ENCODE measurements around the gene TBC1D25.
A peak's percentile ranks its signal among the peaks of the same experiment; 100 is the strongest.
"Not testable (repeated sequence)": the region's sequence is repeated elsewhere in the genome, so short reads cannot be mapped to it uniquely, and the experiment has no call there.

The TBC1D25 gene

DNA sequence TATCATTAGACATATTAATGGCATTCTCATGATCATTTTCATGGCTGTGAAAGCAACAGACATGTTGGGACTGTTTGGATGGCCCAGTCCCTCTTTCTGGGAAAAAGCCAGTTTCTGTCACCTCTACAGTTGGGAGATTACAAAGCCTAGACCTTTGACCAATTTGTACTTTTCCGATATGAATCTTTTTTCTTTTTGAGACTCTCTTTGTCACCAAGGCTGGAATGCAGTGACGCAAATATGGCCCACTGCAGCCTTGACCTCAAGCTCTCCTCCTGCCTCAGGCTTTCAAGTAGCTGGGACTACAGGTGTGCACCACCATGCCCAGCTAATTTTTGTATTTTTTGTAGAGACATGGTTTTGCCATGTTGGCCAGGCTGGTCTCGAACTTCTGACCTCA is 9.4 kb downstream of the TBC1D25 start:
- no peaks in the 10 kb centered on the region; a peak in 1 of 22 replicates for H4K20me1 ChIP-seq
- peak overlapping the region in 1 of 11 experiments; percentile 23; a peak in 2 of 22 replicates for H3K9ac ChIP-seq
- H3K9me3 ChIP-seq (replicated peaks in 1 of 11) = no peaks in the 10 kb centered on the region
- H3K4me1 ChIP-seq = peaks cover 20 to 52% (median 41%) of the 10 kb centered on the region in 10 experiments; a peak in 19 of 20 replicates
- peaks cover 5 to 48% (median 13%) of the 10 kb centered on the region in 11 experiments; a peak in 17 of 22 replicates for H3K36me3 ChIP-seq
- H3K4me2 ChIP-seq = peak overlapping the region in 8 of 11 experiments; percentile 5 to 76 (median 64); a peak in 8 of 22 replicates
- peaks cover 0 to 29% (median 8%) of the 10 kb centered on the region in 11 experiments; a peak in 10 of 22 replicates for H3K27me3 ChIP-seq
- peak overlapping the region in 9 of 11 experiments; percentile 65 to 85 (median 83); a peak in 16 of 22 replicates for H3K27ac ChIP-seq
- no peak overlapping the region for H3K4me3 ChIP-seq
- no peak for TF ChIP-seq Cebpa-rat (IDR thresholded peaks at IDR 0.05)

GRCh38 chrX:48555731-48556325 is 16.3 kb downstream of the TBC1D25 start:
- not testable (repeated sequence) for H3K4me3 ChIP-seq, H3K4me2 ChIP-seq

DNA sequence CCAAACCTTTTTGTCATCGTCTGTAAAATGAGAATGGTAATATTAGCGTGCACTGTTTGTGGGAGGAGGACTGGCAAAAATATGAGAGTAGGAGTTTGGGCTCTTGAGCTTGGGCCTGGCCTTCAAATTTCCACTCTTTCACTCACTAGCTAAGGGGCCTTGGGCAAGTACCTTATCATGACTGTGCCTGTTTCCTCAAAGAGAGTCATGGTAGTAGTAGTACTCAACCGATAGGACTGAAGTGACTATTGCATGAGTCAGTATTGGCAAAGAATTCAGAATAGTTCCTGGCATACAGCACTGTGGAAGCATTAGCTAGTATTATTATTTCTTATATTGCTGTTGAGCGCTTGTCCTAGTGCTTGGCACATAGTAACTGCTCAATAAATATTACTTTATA is 18.8 kb downstream of the TBC1D25 start:
- Histone ChIP-seq H3K4me1 (no peaks in the 10 kb centered on the region), H3K4me3 (no peak overlapping the region), H4K20me1 (peaks cover 0 to 26% (median 0%) of the 10 kb centered on the region in 11 experiments; a peak in 6 of 22 replicates), H3K9me3 (replicated peaks in 1 of 11) (no peaks in the 10 kb centered on the region), H3K9ac (no peak overlapping the region), H3K4me2 (no peak overlapping the region), H3K27me3 (peaks cover 10 to 69% (median 38%) of the 10 kb centered on the region in 11 experiments; a peak in 18 of 22 replicates), H3K27ac (no peak overlapping the region), H3K36me3 (peaks cover 33 to 79% (median 54%) of the 10 kb centered on the region in 11 experiments)
- TF ChIP-seq Cebpa-rat (IDR thresholded peaks at IDR 0.05) = no peak

More at GRCh38 chrX:48555731-48556325, 16.3 kb downstream of the TBC1D25 start:
- H3K27ac ChIP-seq; H3K9me3 ChIP-seq (replicated peaks in 1 of 11); H3K9ac ChIP-seq: not testable (repeated sequence)
- Histone ChIP-seq H3K27me3 (peaks cover 4 to 49% (median 20%) of the 10 kb centered on the region in 11 experiments; a peak in 12 of 22 replicates), H3K4me1 (peaks cover 6 to 21% (median 17%) of the 10 kb centered on the region in 10 experiments; a peak in 19 of 20 replicates), H4K20me1 (peaks cover 0 to 13% (median 0%) of the 10 kb centered on the region in 11 experiments; a peak in 4 of 22 replicates), H3K36me3 (peaks cover 26 to 66% (median 41%) of the 10 kb centered on the region in 11 experiments; a peak in 21 of 22 replicates)

GRCh38 chrX:48559636-48560035 is 20.1 kb downstream of the TBC1D25 start:
- Histone ChIP-seq H3K27me3 (peaks cover 10 to 72% (median 29%) of the 10 kb centered on the region in 11 experiments; a peak in 18 of 22 replicates), H3K27ac (no peak overlapping the region), H3K36me3 (peaks cover 29 to 85% (median 59%) of the 10 kb centered on the region in 11 experiments), H3K9ac (no peak overlapping the region), H3K4me1 (no peaks in the 10 kb centered on the region), H3K4me3 (no peak overlapping the region), H3K4me2 (no peak overlapping the region), H3K9me3 (replicated peaks in 1 of 11) (no peaks in the 10 kb centered on the region), H4K20me1 (peaks cover 0 to 26% (median 0%) of the 10 kb centered on the region in 11 experiments; a peak in 6 of 22 replicates)
- TF ChIP-seq Cebpa-rat (IDR thresholded peaks at IDR 0.05) = no peak

DNA sequence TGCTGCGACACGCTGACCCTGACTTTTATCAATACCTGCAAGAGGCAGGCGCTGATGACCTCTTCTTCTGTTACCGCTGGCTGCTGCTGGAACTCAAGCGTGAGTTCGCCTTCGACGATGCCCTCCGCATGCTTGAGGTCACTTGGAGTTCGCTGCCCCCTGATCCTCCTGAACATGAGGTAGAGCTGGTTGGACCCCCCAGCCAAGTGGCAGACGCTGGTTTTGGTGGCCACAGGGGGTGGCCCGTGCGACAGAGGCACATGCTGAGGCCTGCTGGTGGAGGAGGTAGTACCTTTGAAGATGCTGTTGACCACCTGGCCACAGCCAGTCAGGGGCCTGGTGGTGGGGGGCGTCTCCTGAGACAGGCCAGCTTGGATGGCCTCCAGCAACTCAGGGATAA is 20.5 kb downstream of the TBC1D25 start:
- Histone ChIP-seq H3K9ac (no peak overlapping the region), H3K4me2 (no peak overlapping the region), H3K9me3 (replicated peaks in 1 of 11) (no peaks in the 10 kb centered on the region), H4K20me1 (peaks cover 0 to 26% (median 0%) of the 10 kb centered on the region in 11 experiments; a peak in 6 of 22 replicates), H3K36me3 (peaks cover 25 to 84% (median 56%) of the 10 kb centered on the region in 11 experiments), H3K4me3 (no peak overlapping the region), H3K27ac (no peak overlapping the region), H3K27me3 (peaks cover 10 to 68% (median 25%) of the 10 kb centered on the region in 11 experiments; a peak in 18 of 22 replicates), H3K4me1 (no peaks in the 10 kb centered on the region)
- no peak for TF ChIP-seq Cebpa-rat (IDR thresholded peaks at IDR 0.05)

DNA sequence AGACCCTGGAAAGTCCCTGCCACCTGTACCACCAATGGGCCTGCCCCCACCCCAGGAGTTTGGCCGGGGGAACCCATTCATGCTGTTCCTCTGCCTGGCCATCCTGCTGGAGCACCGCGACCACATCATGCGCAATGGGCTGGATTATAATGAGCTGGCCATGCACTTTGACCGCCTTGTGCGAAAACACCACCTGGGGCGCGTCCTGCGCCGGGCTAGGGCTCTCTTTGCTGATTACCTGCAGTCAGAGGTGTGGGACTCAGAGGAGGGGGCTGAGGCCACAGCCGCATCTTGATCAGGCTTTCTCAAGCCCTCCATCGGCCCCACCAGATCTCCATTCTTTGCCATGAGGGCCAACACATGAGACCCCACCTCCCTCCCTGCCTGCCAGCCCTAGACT is 21.2 kb downstream of the TBC1D25 start:
- H3K9ac ChIP-seq = no peak overlapping the region
- H3K4me3 ChIP-seq = no peak overlapping the region
- H3K4me1 ChIP-seq = no peaks in the 10 kb centered on the region; a peak in 1 of 20 replicates
- H3K36me3 ChIP-seq = peaks cover 20 to 78% (median 50%) of the 10 kb centered on the region in 11 experiments
- H3K9me3 ChIP-seq (replicated peaks in 1 of 11) = no peaks in the 10 kb centered on the region
- no peak overlapping the region for H3K27ac ChIP-seq
- peaks cover 0 to 26% (median 0%) of the 10 kb centered on the region in 11 experiments; a peak in 6 of 22 replicates for H4K20me1 ChIP-seq
- no peak for TF ChIP-seq Cebpa-rat (IDR thresholded peaks at IDR 0.05)
- no peak overlapping the region for H3K4me2 ChIP-seq
- peaks cover 10 to 61% (median 20%) of the 10 kb centered on the region in 11 experiments; a peak in 18 of 22 replicates for H3K27me3 ChIP-seq

- peak overlapping the region in 7 of 11 experiments; percentile 30 to 56 (median 43); a peak in 9 of 22 replicates for H3K4me2 ChIP-seq
- no peak overlapping the region for H3K4me3 ChIP-seq
- H3K9me3 ChIP-seq (replicated peaks in 1 of 11) = no peaks in the 10 kb centered on the region
- peak overlapping the region in 3 of 11 experiments; percentile 16 to 47 (median 34); a peak in 4 of 22 replicates for H3K9ac ChIP-seq
- H3K27ac ChIP-seq = peak overlapping the region in 9 of 11 experiments; percentile 24 to 97 (median 52); a peak in 16 of 22 replicates
- H3K27me3 ChIP-seq = peaks cover 0 to 15% (median 4%) of the 10 kb centered on the region in 11 experiments; a peak in 8 of 22 replicates
- TF ChIP-seq Cebpa-rat (IDR thresholded peaks at IDR 0.05) = no peak
- peaks cover 0 to 2% (median 0%) of the 10 kb centered on the region in 11 experiments; a peak in 1 of 22 replicates for H4K20me1 ChIP-seq
- peaks cover 7 to 52% (median 32%) of the 10 kb centered on the region in 10 experiments; a peak in 19 of 20 replicates for H3K4me1 ChIP-seq
- H3K36me3 ChIP-seq = peaks cover 0 to 1% (median under 1%) of the 10 kb centered on the region in 11 experiments; a peak in 14 of 22 replicates
These were observed 30.4 kb downstream of the TBC1D25 start for GRCh38 chrX:48569958-48570357.

- Histone ChIP-seq H3K36me3 (peaks cover 33 to 40% (median 39%) of the 10 kb centered on the region in 11 experiments), H3K9ac (peak overlapping the region; percentile 95 to 99 (median 98)), H3K27me3 (peaks cover 0 to 23% (median 8%) of the 10 kb centered on the region in 11 experiments; a peak in 10 of 22 replicates), H3K9me3 (replicated peaks in 1 of 11) (no peaks in the 10 kb centered on the region), H3K4me2 (peak overlapping the region; percentile 36 to 87 (median 60)), H3K4me3 (peak overlapping the region; percentile 58 to 82 (median 75)), H3K27ac (peak overlapping the region; percentile 95 to 99 (median 99)), H4K20me1 (peaks cover 6 to 39% (median 32%) of the 10 kb centered on the region in 11 experiments; a peak in 19 of 22 replicates), H3K4me1 (peaks cover 21 to 74% (median 50%) of the 10 kb centered on the region in 10 experiments)
- no peak for TF ChIP-seq Cebpa-rat (IDR thresholded peaks at IDR 0.05)
These were observed 34.3 kb downstream of the TBC1D25 start for GRCh38 chrX:48573690-48574269.

Measured in BLaER1 treated with 17β-estradiol and CSF1 and Interleukin-3, amounts not matched to agents 10 nM and 100 nM (cell line).